Activated CD4-positive, alpha-beta memory T cell treated with anti-CD3 and anti-CD28 coated beads for 36 hours (primary cell): ENCODE results near the gene LRIG1. TPM values are rescaled to one million over a fixed set of nuclear protein-coding genes. Genes with fewer than 3 reads are reported as not detected.

Experiments
- CTCF ChIA-PET: fragments of 350-600 bp; sonication (Branson Sonifier 250); formaldehyde crosslinking; loops from one replicate; lab custom pipeline; 2021; ENCODE audit warnings: antibody characterized with exemption, inconsistent platforms; lab: Charles Lee
- POLR2A ChIA-PET: fragments of 350-600 bp; sonication (Branson Sonifier 250); formaldehyde crosslinking; loops from one replicate; lab custom pipeline; 2021; ENCODE audit warnings: antibody characterized with exemption; lab: Charles Lee
- DNase-seq: peaks from one replicate; pipeline ENCODE4 v3.0.0-alpha.2; 2020
- H3K27ac Mint-ChIP-seq: one replicate; pipeline ENCODE4 v1.8.0; 2021; ENCODE audit warnings: mixed read lengths
- H3K27me3 Mint-ChIP-seq: one replicate; pipeline ENCODE4 v1.8.0; 2021; ENCODE audit warnings: mixed read lengths
- H3K36me3 Mint-ChIP-seq: one replicate; pipeline ENCODE4 v1.8.0; 2021; ENCODE audit warnings: mixed read lengths
- H3K4me1 Mint-ChIP-seq: one replicate; pipeline ENCODE4 v1.8.0; 2021; ENCODE audit warnings: low read depth, mixed read lengths
- H3K4me3 Mint-ChIP-seq: one replicate; pipeline ENCODE4 v1.8.0; 2021; ENCODE audit warnings: mild to moderate bottlenecking, mixed read lengths
- H3K9me3 Mint-ChIP-seq: one replicate; pipeline ENCODE4 v1.8.0; 2021; ENCODE audit warnings: mixed read lengths
- intact Hi-C: fragments of 100-400 bp; cut with micrococcal nuclease; formaldehyde crosslinking; loops from one replicate; pipeline ENCODE4 v1.15.1; 2023
- total RNA-seq, 2 experiments: library from RNA; stranded (reverse); gene quantifications; one replicate each; pipeline ENCODE4 v1.2.3, GENCODE V29; 2021

LRIG1 gene
- total RNA-seq, 2 experiments from 2014 or later: 35.3 to 40.4 TPM

- no peak for DNase-seq
- Mint-ChIP-seq H3K4me3 (no peak overlapping the region), H3K27me3 (no peaks in the 10 kb centered on the region), H3K36me3 (no peaks in the 10 kb centered on the region), H3K27ac (no peak overlapping the region), H3K9me3 (no peaks in the 10 kb centered on the region), H3K4me1 (no peaks in the 10 kb centered on the region)
- intact Hi-C loops: no loop called here
- CTCF ChIA-PET: no interaction called here
- POLR2A ChIA-PET: no interaction called here
Observed at GRCh38 chr3:66531256-66531655, 30.4 kb upstream of the LRIG1 start.

- Mint-ChIP-seq H3K27me3 (peaks cover 4% of the 10 kb centered on the region), H3K9me3 (no peaks in the 10 kb centered on the region), H3K36me3 (no peaks in the 10 kb centered on the region), H3K4me3 (no peak overlapping the region), H3K27ac (no peak overlapping the region), H3K4me1 (no peaks in the 10 kb centered on the region)
- intact Hi-C loops: no loop called here
- ChIA-PET POLR2A (no interaction called here), CTCF (interaction anchor here (1.3 kb wide), 1 partner anchor 295 kb away, joined by 3 read pairs; no protein-coding TSS in a partner anchor)
- DNase-seq: no peak
Observed at GRCh38 chr3:66527246-66527645, 26.4 kb upstream of the LRIG1 start.

DNA sequence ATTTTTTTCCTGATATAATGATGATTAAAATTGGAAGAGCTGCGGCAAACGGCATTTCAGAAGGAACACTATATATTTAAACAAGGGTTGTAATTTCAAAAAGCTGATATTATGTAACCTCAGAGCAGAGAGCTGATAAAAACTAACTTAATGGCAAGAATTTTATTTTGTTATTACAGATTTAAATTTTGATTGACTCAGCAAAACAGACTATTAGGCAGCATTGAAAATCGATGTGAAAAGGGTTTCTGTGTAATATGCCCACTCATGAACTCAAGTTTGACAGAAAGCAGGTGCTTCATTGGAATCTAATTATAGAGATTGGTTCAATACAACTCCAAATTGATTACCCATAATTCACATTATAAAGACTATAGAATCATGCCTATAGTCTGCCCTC, 24.9 kb upstream of the LRIG1 start:
- H3K27ac Mint-ChIP-seq: no peak overlapping the region
- no peaks in the 10 kb centered on the region for H3K4me1 Mint-ChIP-seq
- intact Hi-C loops: no loop called here
- DNase-seq: no peak
- no peaks in the 10 kb centered on the region for H3K9me3 Mint-ChIP-seq
- no peaks in the 10 kb centered on the region for H3K36me3 Mint-ChIP-seq
- peaks cover 4% of the 10 kb centered on the region for H3K27me3 Mint-ChIP-seq
- no peak overlapping the region for H3K4me3 Mint-ChIP-seq
- ChIA-PET POLR2A (no interaction called here), CTCF (no interaction called here)

- DNase-seq: no peak
- ChIA-PET POLR2A (no interaction called here), CTCF (no interaction called here)
- no peaks in the 10 kb centered on the region for H3K4me1 Mint-ChIP-seq
- H3K27ac Mint-ChIP-seq: no peak overlapping the region
- no peak overlapping the region for H3K4me3 Mint-ChIP-seq
- H3K9me3 Mint-ChIP-seq: no peaks in the 10 kb centered on the region
- H3K36me3 Mint-ChIP-seq: no peaks in the 10 kb centered on the region
- peaks cover 4% of the 10 kb centered on the region for H3K27me3 Mint-ChIP-seq
- intact Hi-C loops: no loop called here
Observed at GRCh38 chr3:66520724-66521123, 19.9 kb upstream of the LRIG1 start.

GRCh38 chr3:66518644-66519043, 17.8 kb upstream of the LRIG1 start:
- CTCF ChIA-PET: no interaction called here
- POLR2A ChIA-PET: no interaction called here
- intact Hi-C loops: no loop called here
- Mint-ChIP-seq H3K4me3 (no peak overlapping the region), H3K27ac (no peak overlapping the region), H3K4me1 (peaks cover 5% of the 10 kb centered on the region), H3K36me3 (no peaks in the 10 kb centered on the region), H3K27me3 (no peaks in the 10 kb centered on the region), H3K9me3 (no peaks in the 10 kb centered on the region)
- DNase-seq: no peak

GRCh38 chr3:66518126-66518525, 17.3 kb upstream of the LRIG1 start:
- no peak for DNase-seq
- Mint-ChIP-seq H3K36me3 (no peaks in the 10 kb centered on the region), H3K27me3 (no peaks in the 10 kb centered on the region), H3K4me1 (peaks cover 5% of the 10 kb centered on the region), H3K4me3 (no peak overlapping the region), H3K9me3 (no peaks in the 10 kb centered on the region), H3K27ac (no peak overlapping the region)
- ChIA-PET CTCF (no interaction called here), POLR2A (no interaction called here)
- intact Hi-C loops: no loop called here

- DNase-seq: no peak
- Mint-ChIP-seq H3K27me3 (no peaks in the 10 kb centered on the region), H3K4me3 (no peak overlapping the region), H3K27ac (no peak overlapping the region), H3K36me3 (no peaks in the 10 kb centered on the region), H3K4me1 (peaks cover 5% of the 10 kb centered on the region), H3K9me3 (no peaks in the 10 kb centered on the region)
- POLR2A ChIA-PET: no interaction called here
- intact Hi-C loops: no loop called here
- CTCF ChIA-PET: no interaction called here
Observed at GRCh38 chr3:66517241-66517640, 16.4 kb upstream of the LRIG1 start.

- POLR2A ChIA-PET: no interaction called here
- Mint-ChIP-seq H3K27ac (no peak overlapping the region), H3K4me1 (peaks cover 7% of the 10 kb centered on the region), H3K36me3 (no peaks in the 10 kb centered on the region), H3K9me3 (no peaks in the 10 kb centered on the region), H3K4me3 (no peak overlapping the region), H3K27me3 (no peaks in the 10 kb centered on the region)
- intact Hi-C loops: no loop called here
- no peak for DNase-seq
- CTCF ChIA-PET: interaction anchor here (0.6 to 1.4 kb wide), 2 partner anchors 101 to 232 kb away, joined by 3 to 4 read pairs; no protein-coding TSS in a partner anchor
Observed at GRCh38 chr3:66508461-66508860, 7.6 kb upstream of the LRIG1 start.

DNA sequence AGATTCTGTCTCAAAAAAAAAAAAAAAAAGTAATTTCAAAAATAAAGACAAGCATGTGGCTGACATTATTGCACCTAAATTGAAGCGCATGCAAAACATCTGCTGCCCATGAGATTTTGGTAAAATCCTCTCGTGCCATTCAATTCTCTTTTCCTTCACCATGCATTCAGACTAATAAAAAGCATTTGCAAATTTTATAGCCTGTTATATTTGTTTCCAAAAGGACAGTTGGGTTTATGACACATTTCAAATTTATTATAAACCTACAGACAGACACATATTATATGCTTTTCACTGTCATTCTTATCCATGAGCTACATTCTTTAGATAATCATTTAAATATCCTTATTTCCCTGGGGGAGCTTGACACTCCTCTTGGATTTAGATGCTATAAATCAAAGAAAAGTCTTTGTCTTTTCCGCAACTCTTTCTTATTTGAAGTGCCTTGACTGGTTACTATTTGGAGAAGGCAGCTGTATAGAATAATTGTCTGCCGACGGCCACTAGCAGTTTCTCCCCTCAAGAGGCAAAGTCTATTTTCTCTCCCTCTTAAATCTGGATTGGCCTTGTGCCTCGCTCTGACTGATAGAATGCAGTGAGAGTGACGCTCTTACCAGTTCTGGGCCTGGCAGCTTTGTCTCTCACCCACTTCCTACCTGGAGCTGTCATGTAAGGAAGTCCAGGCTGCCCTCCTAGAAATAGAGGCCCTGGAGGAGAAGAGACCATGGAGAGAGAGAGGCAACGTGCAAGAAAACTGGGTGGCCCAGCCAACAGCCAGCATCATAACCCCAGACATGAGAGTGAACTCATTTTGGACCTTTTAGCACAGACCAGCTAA, 6.8 kb upstream of the LRIG1 start:
- Mint-ChIP-seq H3K4me3 (no peak overlapping the region), H3K27ac (no peak overlapping the region), H3K36me3 (no peaks in the 10 kb centered on the region), H3K9me3 (no peaks in the 10 kb centered on the region), H3K4me1 (peaks cover 15% of the 10 kb centered on the region), H3K27me3 (no peaks in the 10 kb centered on the region)
- CTCF ChIA-PET: interaction anchor here (1.4 kb wide), 1 partner anchor 100 kb away, joined by 4 read pairs; no protein-coding TSS in a partner anchor
- POLR2A ChIA-PET: no interaction called here
- intact Hi-C loops: no loop called here
- DNase-seq: no peak

DNA sequence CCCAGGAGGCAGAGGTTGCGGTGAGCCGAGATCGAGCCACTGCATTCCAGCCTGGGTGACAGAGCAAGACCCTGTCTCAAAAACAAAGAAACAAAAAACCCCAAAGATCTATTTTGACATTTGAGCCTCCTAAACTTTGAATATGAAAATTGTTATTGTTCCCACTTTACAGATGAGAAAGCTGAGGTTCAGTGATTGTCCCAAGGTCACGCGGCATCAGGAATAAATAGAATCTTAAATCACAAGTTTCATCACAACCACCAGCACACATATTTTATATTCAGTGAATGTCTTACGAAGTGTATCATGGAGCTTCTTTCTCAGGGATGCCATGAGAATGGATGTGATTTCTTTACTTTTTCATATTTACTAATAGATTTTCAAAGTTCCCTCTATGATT, 5.3 kb upstream of the LRIG1 start:
- Mint-ChIP-seq H3K9me3 (no peaks in the 10 kb centered on the region), H3K27me3 (no peaks in the 10 kb centered on the region), H3K4me1 (peaks cover 25% of the 10 kb centered on the region), H3K36me3 (no peaks in the 10 kb centered on the region), H3K27ac (no peak overlapping the region), H3K4me3 (no peak overlapping the region)
- CTCF ChIA-PET: interaction anchor here (0.9 to 1.2 kb wide), 4 partner anchors 10 to 308 kb away, joined by 3 to 7 read pairs (median 4); no protein-coding TSS in a partner anchor
- intact Hi-C loops: no loop called here
- POLR2A ChIA-PET: no interaction called here
- no peak for DNase-seq

DNA sequence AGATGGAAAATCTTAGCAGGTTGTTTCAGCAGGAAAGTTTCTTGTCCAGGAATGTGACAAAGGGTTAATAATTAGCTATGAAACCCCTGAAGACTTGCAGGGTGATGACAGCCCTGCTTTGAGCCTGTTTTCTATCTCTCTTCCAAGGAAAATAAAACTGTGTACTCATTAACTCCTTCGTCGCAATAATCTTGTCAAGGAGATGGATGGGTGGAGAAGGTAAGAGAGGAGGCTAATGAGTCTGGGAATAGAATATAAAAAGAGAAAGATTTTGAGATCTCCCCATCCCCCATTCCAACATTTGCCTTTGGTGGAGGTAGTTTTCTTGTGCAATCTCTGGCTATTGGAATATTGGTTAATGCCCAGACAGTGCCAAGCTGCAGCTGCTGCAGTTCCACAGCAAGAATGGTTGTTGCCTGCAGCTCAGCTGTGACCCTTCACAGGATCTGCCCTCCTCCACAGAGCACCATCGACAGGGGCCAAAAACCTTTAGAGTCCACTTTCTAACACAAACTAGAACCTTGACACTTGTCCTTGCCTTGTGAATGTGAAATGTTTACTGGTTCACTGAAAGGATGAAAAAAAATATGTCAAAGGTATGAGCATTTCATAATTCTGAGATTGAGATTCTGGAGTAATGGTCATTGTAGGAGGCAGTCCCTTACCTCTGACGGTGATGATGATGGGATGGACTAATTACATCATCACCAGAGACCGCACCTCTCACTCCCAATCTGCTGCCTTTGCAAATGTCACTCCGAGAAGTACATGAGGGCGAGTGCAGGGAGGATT, 4.2 kb upstream of the LRIG1 start:
- CTCF ChIA-PET: interaction anchor here (0.9 to 1.2 kb wide), 2 partner anchors 11 to 309 kb away, joined by 3 to 5 read pairs; no protein-coding TSS in a partner anchor

GRCh38 chr3:66502981-66503380, 2.2 kb upstream of the LRIG1 start:
- POLR2A ChIA-PET: no interaction called here
- Mint-ChIP-seq H3K9me3 (no peaks in the 10 kb centered on the region), H3K4me3 (no peak overlapping the region), H3K36me3 (peaks cover 3% of the 10 kb centered on the region), H3K27ac (no peak overlapping the region), H3K27me3 (no peaks in the 10 kb centered on the region), H3K4me1 (peaks cover 38% of the 10 kb centered on the region)
- CTCF ChIA-PET: interaction anchor here (0.7 to 2.0 kb wide), 2 partner anchors 95 to 206 kb away, joined by 4 to 9 read pairs; no protein-coding TSS in a partner anchor
- intact Hi-C loops: loop anchor here (5.0 kb wide), 2 partner anchors 111 to 281 kb away; partner anchors contain the start of gene SLC25A26
- DNase-seq: no peak

More for the DNA sequence above, 4.2 kb upstream of the LRIG1 start:
- Mint-ChIP-seq H3K27me3 (no peaks in the 10 kb centered on the region), H3K9me3 (no peaks in the 10 kb centered on the region), H3K4me1 (peaks cover 26% of the 10 kb centered on the region), H3K27ac (no peak overlapping the region), H3K4me3 (no peak overlapping the region), H3K36me3 (no peaks in the 10 kb centered on the region)
- intact Hi-C loops: loop anchor here (5.0 kb wide), 2 partner anchors 113 to 283 kb away; partner anchors contain the start of gene SLC25A26
- no peak for DNase-seq
- POLR2A ChIA-PET: no interaction called here
